H1 (cell line): ENCODE measurements around the gene ZBTB9. TPM values are rescaled to one million over a fixed set of nuclear protein-coding genes. Genes with fewer than 3 reads are reported as not detected.

Experiments used
- microRNA-seq, 2 experiments: library from miRNA; unstranded; fragments of <30 nt; microRNA quantifications; one replicate each; pipeline versions ENCODE4 to v1.2.0, GENCODE V29; 2016 to 2020; ENCODE audit warnings: borderline microRNAs expressed in 2 of 2, borderline number of aligned reads in 2 of 2, borderline replicate concordance in 1 of 2
- polyA plus RNA-seq, 7 experiments: library from polyadenylated mRNA; depleted of rRNA in 3 of 7; stranded (reverse) in 5 of 7; unstranded in 2 of 7; fragments of >200 nt in 5 of 7; fragments of 200-250 nt in 2 of 7; gene quantifications; 1 replicate in 5 of 7; 2 replicates in 1 of 7; 4 replicates in 1 of 7; pipeline versions ENCODE4 v1.2.1 to v1.2.3, GENCODE V29; 2011 to 2013; ENCODE audit warnings: missing spikeins in 2 of 7, mixed read lengths in 2 of 7
- small RNA-seq: library from polyadenylated mRNA; stranded (forward); fragments of <200 nt; extraction: miRNeasy Mini kit (QIAGEN cat#:217004); gene quantifications from one replicate; pipeline ENCODE3, GENCODE V24; 2013; ENCODE audit not compliant: insufficient read depth
- total RNA-seq: library from RNA; stranded (reverse); fragmentation: NEBNext Ultra II Directional; extraction: Animal tissue kit (Norgen Biotek cat#: 25700); gene quantifications from 2 replicates; pipeline ENCODE4 v1.2.1, GENCODE V29; 2021
- TF ChIP-seq, protein P1 (sequence below): IDR thresholded peaks from 2 replicates; pipeline ENCODE4 v1.6.1; 2011; ENCODE audit warnings: low read depth, mild to moderate bottlenecking, low read length; ENCODE audit not compliant: insufficient read depth

Gene ZBTB9
- total and polyA plus RNA-seq, 2 of the 8 experiments (the other 6 are each of a cell fraction or from before 2014, with no cell fraction given): 16.9 to 20.2 TPM

DNA sequence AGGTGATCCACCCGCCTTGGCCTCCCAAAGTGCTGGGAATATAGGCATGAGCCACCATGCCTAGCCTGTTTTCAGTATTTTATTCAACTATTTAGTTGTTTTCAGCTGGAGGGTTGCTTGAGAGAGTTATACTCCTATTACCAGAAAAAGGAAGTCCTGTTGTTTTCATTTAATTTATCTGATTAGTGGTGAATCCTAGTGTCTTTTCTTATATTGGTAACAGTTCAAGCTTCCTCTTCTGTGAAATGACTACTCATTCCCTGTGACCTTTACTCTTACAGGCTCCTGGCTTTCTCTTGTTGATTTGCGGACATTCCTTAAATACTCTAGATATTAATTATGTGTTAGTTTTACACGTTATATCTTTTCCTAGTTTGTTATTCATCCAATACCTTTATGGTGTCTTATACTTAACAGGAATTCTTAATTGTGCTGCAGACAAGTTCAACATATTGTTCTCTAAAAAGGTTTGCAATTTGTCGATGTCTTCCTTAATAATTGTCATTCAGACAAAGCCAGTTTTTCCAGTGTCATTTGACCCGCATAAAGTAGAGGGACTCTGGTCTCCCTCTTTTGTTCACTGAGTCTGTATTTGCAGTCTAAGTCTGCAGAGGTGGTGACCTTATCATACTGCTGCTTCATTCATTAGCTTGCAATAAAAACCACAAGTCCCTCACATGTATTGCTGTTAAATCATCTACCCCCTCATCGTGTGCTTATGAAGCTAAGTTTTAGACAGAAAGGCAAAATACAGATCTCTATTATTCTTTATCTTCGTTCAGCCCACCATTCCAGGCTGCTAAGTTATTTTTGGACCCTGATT is 51.4 kb downstream of the ZBTB9 start (continued):
- TF ChIP-seq, protein P1, sequence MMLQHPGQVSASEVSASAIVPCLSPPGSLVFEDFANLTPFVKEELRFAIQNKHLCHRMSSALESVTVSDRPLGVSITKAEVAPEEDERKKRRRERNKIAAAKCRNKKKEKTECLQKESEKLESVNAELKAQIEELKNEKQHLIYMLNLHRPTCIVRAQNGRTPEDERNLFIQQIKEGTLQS: no peak

Small RNAs within 50 kb of the gene (microRNA-seq; reads per million reads assigned to microRNA genes)
- 0.20 to 0.46 reads per million in 2 experiments for gene MIR5004

Small RNAs within 50 kb of the gene (small RNA-seq; reads per million reads assigned to genes)
- not detected for gene ZBTB9

Other genes starting within 250 kb of the ZBTB9 start
- 3.3 and 3.6 TPM in 2 replicates for gene HSD17B8, start 249.9 kb upstream of the ZBTB9 start, total RNA-seq
- 17.1 and 22.0 TPM in 2 replicates for gene HSD17B8, start 249.9 kb upstream of the ZBTB9 start, polyA plus RNA-seq (2011; rRNA removed)
- gene RING1, start 246.1 kb upstream of the ZBTB9 start, total RNA-seq: 26.0 and 27.4 TPM in 2 replicates
- gene RING1, start 246.1 kb upstream of the ZBTB9 start, polyA plus RNA-seq (2011; rRNA removed): 16.4 and 26.0 TPM in 2 replicates
- gene VPS52, start 182.7 kb upstream of the ZBTB9 start, total RNA-seq: 35.0 and 36.5 TPM in 2 replicates
- gene VPS52, start 182.7 kb upstream of the ZBTB9 start, polyA plus RNA-seq (2011; rRNA removed): 86.3 and 89.7 TPM in 2 replicates
- 2,791 and 2,796 TPM in 2 replicates for gene RPS18, start 182.5 kb upstream of the ZBTB9 start, total RNA-seq
- gene RPS18, start 182.5 kb upstream of the ZBTB9 start, polyA plus RNA-seq (2011; rRNA removed): 4,466 and 7,099 TPM in 2 replicates
- 3.0 and 4.2 TPM in 2 replicates for gene B3GALT4, start 177.5 kb upstream of the ZBTB9 start, total RNA-seq
- 2.2 and 3.2 TPM in 2 replicates for gene B3GALT4, start 177.5 kb upstream of the ZBTB9 start, polyA plus RNA-seq (2011; rRNA removed)
- gene WDR46, start 165.3 kb upstream of the ZBTB9 start, total RNA-seq: 91.0 and 99.4 TPM in 2 replicates
- gene WDR46, start 165.3 kb upstream of the ZBTB9 start, polyA plus RNA-seq (2011; rRNA removed): 69.7 and 71.3 TPM in 2 replicates
- 93.3 and 95.7 TPM in 2 replicates for gene PFDN6, start 165.0 kb upstream of the ZBTB9 start, total RNA-seq
- gene PFDN6, start 165.0 kb upstream of the ZBTB9 start, polyA plus RNA-seq (2011; rRNA removed): 32.0 and 33.5 TPM in 2 replicates
- 58.1 and 63.2 TPM in 2 replicates for gene RGL2, start 155.6 kb upstream of the ZBTB9 start, total RNA-seq
- gene RGL2, start 155.6 kb upstream of the ZBTB9 start, polyA plus RNA-seq (2011; rRNA removed): 80.3 and 124 TPM in 2 replicates
- gene TAPBP, start 140.5 kb upstream of the ZBTB9 start, total RNA-seq: 33.5 and 35.4 TPM in 2 replicates
- gene TAPBP, start 140.5 kb upstream of the ZBTB9 start, polyA plus RNA-seq (2011; rRNA removed): 24.5 and 28.9 TPM in 2 replicates
- gene ZBTB22, start 136.8 kb upstream of the ZBTB9 start, total RNA-seq: 9.8 and 9.9 TPM in 2 replicates
- gene ZBTB22, start 136.8 kb upstream of the ZBTB9 start, polyA plus RNA-seq (2011; rRNA removed): 7.4 and 11.0 TPM in 2 replicates
- 81.9 and 85.0 TPM in 2 replicates for gene DAXX, start 131.6 kb upstream of the ZBTB9 start, total RNA-seq
- 31.1 and 53.7 TPM in 2 replicates for gene DAXX, start 131.6 kb upstream of the ZBTB9 start, polyA plus RNA-seq (2011; rRNA removed)
- gene KIFC1, start 62.8 kb upstream of the ZBTB9 start, total RNA-seq: 64.3 and 69.3 TPM in 2 replicates
- 46.6 and 60.9 TPM in 2 replicates for gene KIFC1, start 62.8 kb upstream of the ZBTB9 start, polyA plus RNA-seq (2011; rRNA removed)
- 45.4 and 47.3 TPM in 2 replicates for gene PHF1, start 43.6 kb upstream of the ZBTB9 start, total RNA-seq
- 78.6 and 109 TPM in 2 replicates for gene PHF1, start 43.6 kb upstream of the ZBTB9 start, polyA plus RNA-seq (2011; rRNA removed)
- 297 and 315 TPM in 2 replicates for gene CUTA, start 36.5 kb upstream of the ZBTB9 start, total RNA-seq
- gene CUTA, start 36.5 kb upstream of the ZBTB9 start, polyA plus RNA-seq (2011; rRNA removed): 460 and 671 TPM in 2 replicates
- gene SYNGAP1, start 34.5 kb upstream of the ZBTB9 start, total RNA-seq: 101 and 109 TPM in 2 replicates
- 31.0 and 66.9 TPM in 2 replicates for gene SYNGAP1, start 34.5 kb upstream of the ZBTB9 start, polyA plus RNA-seq (2011; rRNA removed)
- 43.3 and 45.1 TPM in 2 replicates for gene BAK1, start 125.7 kb downstream of the ZBTB9 start, total RNA-seq
- 43.4 and 51.4 TPM in 2 replicates for gene BAK1, start 125.7 kb downstream of the ZBTB9 start, polyA plus RNA-seq (2011; rRNA removed)
- gene ITPR3, start 166.7 kb downstream of the ZBTB9 start, total RNA-seq: 44.9 and 45.7 TPM in 2 replicates
- 29.1 and 37.2 TPM in 2 replicates for gene ITPR3, start 166.7 kb downstream of the ZBTB9 start, polyA plus RNA-seq (2011; rRNA removed)